ENCODE data around the gene AADACL3.
"Not testable (repeated sequence)": the region's sequence is repeated elsewhere in the genome, so short reads cannot be mapped to it uniquely, and the experiment has no call there.

Gene AADACL3

DNA sequence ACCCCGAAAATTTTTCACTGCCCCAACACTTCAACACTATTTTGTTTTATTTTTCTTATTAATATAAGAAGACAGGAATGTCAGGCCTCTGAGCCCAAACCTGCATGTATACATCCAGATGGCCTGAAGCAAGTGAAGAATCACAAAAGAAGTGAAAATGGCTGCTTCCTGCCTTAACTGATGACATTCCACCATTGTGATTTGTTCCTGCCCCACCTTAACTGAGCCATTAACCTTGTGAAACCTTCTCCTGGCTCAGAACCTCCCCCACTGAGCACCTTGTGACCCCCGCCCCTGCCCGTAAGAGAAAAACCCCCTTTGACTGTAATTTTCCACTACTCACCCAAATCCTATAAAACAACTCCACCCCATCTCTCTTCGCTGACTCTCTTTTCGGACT lies 2.3 kb upstream of the AADACL3 start:
- not testable (repeated sequence) for DNase-seq (ENCODE audit: low read depth in 1 of 2, low spot score in 1 of 2)

DNA sequence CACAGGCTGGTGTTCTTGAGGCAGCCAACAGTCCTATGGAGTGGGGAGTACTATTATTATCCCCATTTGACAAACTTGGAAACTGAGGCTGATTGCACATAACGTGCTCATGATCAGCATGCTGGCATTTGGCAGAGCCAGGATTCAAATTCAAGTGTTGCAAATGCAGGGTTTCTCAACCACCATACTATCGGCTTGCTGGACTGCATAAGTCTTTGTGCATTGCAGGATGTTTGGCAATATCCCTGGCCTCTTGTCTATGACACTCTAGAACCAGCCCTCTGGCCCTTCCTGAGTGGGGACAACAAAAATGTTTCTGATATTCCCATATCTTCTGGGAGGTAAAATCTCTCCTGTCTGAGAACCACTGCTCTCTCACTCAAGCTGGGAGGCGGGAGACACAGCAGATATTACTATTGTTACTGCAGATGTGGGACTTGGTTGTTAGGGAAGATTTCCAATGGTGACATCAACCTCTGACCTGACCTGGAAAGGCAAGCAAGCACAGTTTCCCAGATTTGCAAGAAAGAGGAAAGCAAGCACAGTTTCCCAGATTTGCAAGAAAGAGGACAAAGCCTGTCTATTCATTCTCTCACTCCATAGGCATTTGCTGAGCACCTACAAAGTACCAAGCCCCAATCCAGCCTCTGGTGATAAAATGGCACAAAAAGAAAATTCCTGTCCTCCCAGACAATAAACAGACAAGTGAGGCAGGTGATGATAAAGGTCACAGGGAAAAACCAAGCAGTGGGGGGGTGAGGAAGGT lies 1.0 kb upstream of the AADACL3 start:
- DNase-seq (ENCODE audit: low read depth in 1 of 2, low spot score in 1 of 2) = no peak

DNA sequence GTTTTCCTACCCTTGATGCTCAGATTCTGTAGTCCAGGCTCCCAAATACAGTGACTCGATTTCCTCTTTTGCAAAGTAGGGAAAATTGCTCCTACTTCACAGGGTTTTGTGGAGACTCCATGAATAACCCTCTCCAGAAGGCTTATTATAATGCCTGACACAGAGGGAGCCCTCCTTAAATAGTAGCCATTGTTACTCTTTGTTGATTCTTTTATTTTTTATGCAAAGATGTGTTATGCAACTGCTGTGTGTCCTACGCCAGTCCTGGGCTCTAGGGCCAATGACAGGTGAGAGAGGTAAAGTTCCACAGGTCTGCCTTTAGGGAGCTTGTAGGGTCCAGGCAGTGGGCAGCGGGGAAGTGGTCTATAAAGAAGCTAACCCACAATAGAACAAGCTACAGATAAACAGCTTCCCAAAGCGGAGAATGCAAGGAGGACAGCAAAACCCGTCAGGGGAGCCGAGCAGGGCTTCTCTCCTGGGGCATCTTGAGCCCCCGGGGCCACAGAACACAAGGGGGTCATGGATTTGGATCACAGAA lies 1.5 kb downstream of the AADACL3 start:
- DNase-seq (ENCODE audit: low read depth in 1 of 2, low spot score in 1 of 2) = no peak

DNA sequence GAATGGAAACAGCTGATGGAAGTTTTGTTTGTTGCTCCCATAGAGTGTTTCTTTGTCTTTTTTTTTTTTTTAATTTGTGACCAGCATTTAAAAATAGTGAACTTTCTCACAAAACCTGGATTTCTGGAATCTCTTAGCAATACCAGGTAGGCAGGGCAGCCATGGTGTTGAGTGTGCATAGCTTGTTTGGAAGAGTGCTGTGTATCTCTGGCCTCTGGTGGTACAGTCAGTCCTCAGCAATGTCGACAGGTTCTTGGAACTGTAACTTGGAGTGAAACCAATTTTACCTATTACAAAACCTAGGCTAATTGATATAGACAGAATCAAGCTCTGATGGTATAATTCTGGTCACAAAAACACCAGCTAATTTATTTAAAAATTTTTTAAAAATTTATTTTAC lies 6.7 kb downstream of the AADACL3 start:
- no peak for DNase-seq (ENCODE audit: low read depth in 1 of 2, low spot score in 1 of 2)

DNA sequence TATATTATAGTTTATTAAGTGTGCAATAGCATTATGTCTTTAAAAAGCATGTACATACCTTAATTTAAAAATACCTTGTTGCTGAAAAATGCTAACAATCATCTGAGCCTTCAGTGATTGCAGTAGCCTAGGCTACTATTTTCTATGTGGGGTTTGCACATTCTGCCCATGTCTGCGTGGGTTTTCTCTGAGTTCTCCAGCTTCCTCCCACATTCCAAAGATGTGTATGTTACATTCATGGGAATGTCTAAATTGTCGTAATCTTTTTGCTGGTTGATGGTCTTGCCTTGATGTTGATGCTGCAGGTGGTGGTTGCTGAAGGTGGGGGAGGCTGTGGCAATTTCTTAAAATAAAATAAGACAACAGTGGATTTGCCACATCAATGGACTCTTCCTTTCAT lies 12.5 kb downstream of the AADACL3 start:
- no peak for DNase-seq (ENCODE audit: low read depth in 1 of 2, low spot score in 1 of 2)

DNA sequence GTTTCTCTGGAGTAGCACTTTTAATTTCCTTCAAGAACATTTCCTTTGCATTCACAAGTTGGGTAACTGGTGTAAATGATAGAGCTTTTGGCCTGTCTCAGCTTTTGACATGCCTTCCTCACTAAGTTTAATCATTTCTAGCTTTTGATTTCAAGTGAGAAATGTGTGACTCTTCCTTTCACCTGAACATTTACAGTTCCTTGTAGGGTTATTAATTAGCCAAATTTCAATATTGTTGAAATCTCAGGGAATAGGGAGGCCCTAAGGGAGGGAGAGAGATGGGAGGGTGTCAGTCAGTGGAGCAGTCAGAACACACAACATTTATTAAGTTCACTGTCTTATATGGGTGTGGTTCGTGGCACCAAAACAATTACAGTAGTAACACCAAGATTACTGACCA lies 14.2 kb downstream of the AADACL3 start:
- no peak for DNase-seq (ENCODE audit: low read depth in 1 of 2, low spot score in 1 of 2)

DNA sequence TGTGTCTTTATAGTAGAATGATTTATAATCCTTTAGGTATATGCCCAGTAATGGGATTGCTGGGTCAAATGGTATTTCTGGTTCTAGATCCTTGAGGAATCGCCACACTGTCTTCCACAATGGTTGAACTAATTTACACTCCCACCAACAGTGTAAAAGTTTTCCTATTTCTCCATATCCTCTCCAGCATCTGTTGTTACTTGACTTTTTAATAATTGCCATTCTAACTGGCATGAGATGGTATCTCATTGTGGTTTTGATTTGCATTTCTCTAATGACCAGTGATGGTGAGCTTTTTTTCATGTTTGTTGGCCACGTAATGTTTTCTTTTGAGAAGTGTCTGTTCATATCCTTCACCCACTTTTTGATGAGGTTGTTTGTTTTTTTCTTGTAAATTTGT lies 15.2 kb downstream of the AADACL3 start:
- DNase-seq (ENCODE audit: low read depth in 1 of 2, low spot score in 1 of 2) = not testable (repeated sequence)

DNA sequence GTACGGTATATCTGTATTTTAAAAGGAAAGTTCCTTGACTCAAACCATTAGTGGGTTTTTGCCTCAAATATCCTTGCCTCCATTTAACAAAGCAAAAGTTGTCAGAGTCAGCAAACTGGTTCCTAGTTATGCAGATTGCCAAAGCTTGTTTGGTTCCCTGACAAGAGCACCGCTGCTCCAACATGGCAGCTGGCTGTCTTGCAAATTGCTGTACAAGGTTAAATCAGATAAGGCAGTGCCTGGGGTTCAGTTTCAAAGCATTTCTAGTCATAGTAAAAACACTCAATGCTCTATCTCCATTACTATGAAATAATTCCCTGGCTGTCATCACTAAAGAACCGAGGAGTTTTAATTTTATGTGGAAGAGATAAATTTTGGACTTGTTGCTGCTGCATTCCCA lies 18.7 kb downstream of the AADACL3 start:
- DNase-seq (ENCODE audit: low read depth in 1 of 2, low spot score in 1 of 2) = no peak

DNA sequence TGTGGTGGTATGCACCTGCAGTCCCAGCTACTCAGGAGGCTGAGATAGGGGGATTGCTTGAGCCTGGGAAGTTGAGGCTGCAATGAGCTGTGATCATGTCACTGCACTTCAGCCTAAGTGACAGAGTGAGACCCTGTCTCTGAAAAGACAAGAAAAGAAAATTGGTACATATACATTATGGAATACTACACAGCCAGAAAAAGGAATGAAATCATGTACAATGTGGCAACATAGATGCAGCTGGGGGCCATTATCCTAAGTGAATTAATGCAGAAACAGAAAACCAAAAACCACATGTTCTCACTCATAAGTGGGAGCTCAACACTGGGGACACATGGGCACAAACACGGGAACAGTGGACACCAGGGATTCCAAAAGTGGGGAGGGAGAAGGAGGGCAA lies 23.0 kb downstream of the AADACL3 start:
- no peak for DNase-seq (ENCODE audit: low read depth in 1 of 2, low spot score in 1 of 2)

DNA sequence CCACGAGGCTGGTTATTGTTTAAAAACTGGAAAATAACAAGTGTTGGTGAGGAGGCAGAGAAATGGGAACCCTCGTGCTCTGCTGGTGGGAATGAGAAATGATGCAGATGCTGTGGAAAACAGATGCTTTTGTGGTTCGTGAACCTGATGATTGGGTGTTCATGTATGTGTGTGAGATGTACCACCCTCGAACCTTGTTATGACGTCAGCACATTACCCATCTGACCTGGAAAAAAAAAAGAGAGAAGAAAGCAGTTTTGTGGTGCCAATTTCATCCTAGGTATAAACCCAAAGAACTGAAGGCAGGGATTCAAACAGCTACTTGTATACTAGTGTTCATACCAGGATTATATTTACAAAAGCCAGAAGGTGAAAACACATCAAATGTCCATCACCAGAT lies 23.7 kb downstream of the AADACL3 start:
- no peak for DNase-seq (ENCODE audit: low read depth in 1 of 2, low spot score in 1 of 2)

DNA sequence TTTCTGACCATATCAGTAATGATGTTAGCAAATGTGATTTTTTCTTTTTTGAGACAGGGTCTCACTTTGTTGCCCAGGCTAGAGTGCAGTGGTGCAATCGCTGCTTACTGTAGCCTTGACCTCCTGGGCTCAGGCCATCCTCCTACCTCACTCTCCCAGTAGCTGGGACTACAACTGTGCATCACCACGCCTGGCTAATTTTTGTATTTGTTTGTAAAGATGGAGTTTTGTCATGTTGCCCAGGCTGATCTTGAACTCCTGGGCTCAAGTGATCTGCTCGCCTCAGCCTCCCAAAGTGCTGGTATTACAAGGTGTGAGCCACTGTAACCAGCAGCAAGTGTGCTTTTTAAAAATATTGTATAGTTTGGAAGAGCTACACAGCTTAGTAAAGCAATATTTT lies 26.0 kb downstream of the AADACL3 start:
- DNase-seq (ENCODE audit: low read depth in 1 of 2, low spot score in 1 of 2) = no peak

DNA sequence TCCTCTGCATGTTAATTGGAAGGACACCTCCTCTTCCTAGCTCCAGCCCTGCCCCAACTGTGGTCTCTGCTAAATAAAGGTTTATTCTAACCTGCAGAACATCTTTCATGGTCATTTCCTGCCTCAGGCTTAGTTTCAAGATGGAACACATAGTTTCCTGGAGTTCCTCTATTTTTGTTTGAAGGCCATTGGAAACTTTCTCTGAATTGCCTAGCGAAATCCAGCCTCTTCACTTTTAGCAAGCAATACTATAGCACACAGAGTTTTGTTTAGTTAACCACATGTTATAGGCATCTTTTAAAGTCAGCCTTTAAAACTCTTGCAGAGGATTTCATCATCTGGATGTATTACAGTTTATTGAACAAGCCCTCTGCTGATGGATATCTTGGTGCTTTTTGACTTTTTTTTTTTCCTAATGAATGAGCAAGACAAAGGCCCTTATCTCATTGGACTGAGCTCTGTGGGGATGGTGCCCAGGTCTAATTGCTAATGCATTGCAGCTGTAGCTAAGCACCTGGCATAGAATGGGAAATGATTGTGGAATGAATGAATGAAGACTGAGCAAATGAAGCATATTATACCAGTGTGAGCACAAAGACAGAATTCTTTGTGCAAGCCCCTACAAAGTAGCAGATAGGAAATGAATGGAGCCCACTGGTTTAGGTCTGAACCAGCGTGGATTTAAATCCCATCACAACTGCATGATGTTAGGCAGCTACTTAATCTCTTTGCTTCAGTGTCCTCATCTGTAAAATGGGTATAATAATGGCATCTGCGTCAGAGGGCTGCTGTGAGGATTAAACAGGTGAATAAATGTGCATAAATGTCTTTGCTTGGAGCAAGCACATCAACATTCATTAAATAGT lies 29.4 kb downstream of the AADACL3 start:
- DNase-seq (ENCODE audit: low read depth in 1 of 2, low spot score in 1 of 2) = no peak

DNA sequence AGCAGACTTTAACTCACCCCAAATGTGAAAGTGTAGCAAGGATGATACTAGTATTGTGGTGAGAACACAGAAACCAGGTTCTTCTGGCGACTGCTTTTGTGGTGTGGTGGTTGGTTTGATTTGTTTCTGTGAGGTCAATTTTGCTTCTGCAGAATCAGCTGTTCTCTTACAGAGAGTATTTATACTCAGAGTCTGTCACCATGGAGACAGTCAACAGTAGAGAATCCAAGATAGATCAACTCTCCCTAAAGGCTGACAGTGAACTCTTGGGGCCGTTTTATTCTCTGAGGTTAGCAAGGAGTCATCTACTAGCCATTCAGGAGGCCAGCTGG lies 30.0 kb downstream of the AADACL3 start, which contains the start of gene CFAP107:
CFAP107 (plus strand) TSS at position 209 of the 332 bp plus-strand sequence. CDS start 231 bp downstream, outside the sequence.
- DNase-seq (ENCODE audit: low read depth in 1 of 2, low spot score in 1 of 2) = no peak

DNA sequence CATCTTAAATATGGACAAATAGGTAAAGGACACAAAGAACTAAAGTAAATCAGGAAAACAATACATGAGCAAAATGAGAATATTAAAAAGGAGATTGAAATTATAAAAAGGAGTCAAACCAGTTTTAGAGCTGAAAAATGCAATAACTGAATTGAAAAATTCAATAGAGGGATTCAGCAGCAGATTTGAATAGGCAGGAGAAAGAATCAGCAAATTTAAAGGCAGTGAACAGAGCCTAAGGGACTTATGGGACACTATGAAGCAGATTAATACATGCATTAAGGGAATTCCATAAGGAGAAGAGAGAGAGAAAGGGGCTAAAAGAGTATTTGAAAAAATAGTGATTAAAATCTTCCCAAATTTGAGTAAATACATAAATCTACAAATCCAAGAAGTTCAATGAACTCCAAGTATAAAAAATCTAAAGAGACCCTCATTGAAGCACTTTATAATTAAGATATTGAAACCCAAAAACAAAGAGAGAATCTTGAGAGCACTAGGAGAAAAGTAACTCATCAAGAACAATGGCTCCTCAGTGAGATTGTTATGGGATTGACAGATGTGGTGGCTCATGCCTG lies 33.0 kb downstream of the AADACL3 start:
- no peak for DNase-seq (ENCODE audit: low read depth in 1 of 2, low spot score in 1 of 2)

DNA sequence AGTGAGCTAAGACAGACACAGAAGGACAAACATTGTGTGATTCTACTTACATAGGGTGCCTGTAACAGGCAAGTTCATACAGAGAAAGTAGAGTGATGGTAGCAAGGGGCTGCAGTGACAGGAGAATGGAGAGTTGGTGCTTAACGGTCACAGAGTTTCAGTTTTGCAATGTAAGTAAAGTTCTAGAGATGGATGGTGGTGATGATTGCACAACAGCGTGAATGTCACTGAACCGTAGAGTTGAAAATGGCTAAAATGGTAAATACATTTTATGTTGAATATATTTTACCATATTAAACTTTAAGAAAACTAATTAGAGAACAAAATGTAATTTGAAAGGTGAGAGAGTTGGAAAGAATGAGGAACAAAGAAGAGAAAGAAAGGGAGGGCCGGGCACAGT lies 38.8 kb downstream of the AADACL3 start:
- DNase-seq (ENCODE audit: low read depth in 1 of 2, low spot score in 1 of 2) = no peak

DNA sequence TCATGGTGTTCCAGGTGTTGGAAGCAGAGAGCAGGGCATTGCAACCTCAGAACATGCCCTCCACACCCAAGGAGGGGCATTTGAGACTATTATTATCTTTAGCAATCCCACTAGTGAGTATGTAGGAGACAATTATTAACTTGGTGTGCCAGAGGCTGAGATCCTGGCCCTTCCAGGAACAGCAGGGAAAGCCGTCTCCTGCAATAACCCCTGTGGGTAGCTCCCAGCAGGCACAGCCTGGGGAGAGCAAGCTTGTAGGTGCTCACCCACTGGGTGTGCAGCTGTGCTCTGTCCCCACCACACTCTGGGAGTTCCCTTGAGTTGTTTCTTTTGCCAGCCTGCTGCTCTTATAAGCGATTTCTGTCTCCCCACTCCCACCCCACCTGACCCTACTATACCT lies 40.4 kb downstream of the AADACL3 start:
- no peak for DNase-seq (ENCODE audit: low read depth in 1 of 2, low spot score in 1 of 2)

DNA sequence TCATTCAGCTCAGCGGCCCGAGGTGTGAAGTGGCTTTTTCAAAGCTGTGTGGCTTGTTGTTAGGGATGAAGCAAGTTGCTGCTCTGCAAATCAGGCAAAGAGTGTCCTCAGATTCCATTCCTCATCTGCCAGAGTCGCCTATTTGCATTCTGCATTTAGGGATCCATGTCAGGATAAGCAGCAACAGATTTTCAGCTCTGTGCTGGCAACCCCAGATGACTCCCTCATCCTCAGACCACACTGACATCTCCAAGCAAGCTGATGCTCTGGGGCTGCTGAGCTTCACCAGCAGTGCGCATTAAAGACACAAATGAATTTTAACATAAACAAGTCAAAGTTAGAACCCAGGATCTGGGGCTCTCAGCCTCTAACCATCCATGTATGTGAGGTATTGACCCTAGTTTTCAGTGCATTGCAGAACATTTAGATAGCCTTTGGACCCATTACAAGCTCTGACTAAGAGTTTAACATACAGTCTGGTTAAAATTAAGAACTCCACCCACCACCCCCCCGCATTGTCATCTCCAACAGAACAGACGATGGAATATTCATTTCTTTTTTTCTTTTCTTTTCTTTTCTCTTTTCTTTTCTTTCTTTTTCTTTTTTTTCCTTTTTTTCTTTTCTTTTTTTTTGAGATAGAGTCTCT lies 41.0 kb downstream of the AADACL3 start:
- DNase-seq (ENCODE audit: low read depth in 1 of 2, low spot score in 1 of 2) = no peak

DNA sequence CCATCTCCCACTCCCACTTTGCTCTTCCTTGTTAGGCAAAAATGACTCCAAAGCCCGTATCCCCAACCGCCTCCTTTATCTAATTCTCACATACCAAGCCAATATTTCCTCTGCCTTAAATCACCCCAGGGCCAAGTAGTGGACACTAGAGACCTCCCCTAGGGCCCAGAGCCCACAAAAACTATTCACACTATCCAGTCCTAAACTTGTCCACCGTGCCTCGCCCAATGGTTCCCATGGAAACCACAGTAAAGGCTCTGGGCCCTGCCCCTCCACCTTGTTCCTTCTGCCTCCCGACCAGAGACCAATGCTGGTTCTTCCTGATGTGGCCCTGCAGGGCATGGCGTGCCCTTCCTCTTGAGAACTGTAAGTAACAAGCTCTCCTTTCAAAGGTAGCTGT lies 41.9 kb downstream of the AADACL3 start:
- DNase-seq (ENCODE audit: low read depth in 1 of 2, low spot score in 1 of 2) = no peak

DNA sequence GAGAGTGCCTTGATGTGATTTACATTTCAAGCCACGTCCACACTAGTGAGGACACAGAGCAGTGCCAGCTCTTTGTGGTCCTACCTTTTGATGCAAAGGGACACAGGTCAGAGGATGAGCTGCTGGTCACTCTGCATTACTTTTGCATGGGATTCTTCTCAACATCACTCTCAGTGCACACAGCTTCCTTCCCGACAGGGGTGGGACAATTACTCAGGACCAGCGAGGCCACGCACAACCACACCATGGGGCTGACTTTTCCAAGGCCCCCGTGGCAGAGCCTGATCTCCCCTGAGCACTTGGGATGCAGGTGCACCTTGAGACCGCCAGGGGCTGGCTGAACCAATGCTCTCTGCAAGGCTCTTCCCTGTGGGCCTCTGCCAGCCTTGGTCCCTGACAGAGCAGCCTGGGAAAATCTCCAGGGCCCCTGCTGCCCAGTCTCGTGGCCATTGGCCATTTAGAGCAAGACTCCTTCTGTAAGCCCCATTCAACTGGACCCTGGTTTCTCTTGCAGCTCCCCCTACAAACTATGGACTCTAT lies 44.4 kb downstream of the AADACL3 start:
- DNase-seq (ENCODE audit: low read depth in 1 of 2, low spot score in 1 of 2) = no peak

DNA sequence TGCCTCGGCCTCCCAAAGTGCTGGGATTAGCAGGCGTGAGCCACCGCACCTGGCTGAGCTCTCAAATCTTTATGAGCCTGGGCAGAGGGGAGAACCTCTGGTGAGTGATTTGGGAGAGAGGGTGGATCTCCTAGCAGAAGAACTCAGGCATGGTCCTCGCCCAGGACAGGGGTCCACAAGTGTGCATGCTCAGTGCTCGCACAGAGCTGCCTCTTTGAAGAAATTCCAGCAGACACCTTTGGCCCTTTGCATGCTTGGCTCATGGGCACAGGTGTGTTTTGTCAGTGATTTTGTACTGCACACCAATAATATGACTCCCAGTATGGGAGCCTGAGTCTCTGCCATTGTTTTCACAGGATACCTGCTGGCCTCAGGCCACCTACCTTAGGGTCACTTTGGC lies 45.9 kb downstream of the AADACL3 start:
- no peak for DNase-seq (ENCODE audit: low read depth in 1 of 2, low spot score in 1 of 2)

DNA sequence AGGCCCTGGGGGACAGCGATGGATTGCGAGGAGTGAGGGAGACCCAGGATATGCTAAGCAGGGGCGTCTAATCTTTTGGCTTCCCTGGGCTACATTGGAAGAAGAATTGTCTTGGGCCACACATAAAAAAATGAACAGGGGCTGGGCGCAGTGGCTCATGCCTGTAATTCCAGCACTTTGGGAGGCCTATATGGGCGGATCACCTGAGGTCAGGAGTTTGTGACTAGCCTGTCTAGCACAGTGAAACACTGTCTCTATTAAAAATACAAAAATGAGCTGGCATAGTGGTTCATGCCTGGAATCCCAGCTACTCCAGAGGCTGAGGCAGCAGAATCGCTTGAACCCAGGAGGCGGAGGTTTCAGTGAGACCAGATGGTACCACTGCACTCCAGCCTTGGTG lies 46.9 kb downstream of the AADACL3 start:
- no peak for DNase-seq (ENCODE audit: low read depth in 1 of 2, low spot score in 1 of 2)

Data from stimulated activated CD4-positive, alpha-beta T cell treated with anti-CD3 and anti-CD28 coated beads, Interleukin-15, amount 100 ng/mL, for 1 hour (primary cell).